Activated T-helper 1 cell treated with anti-CD3 and anti-CD28 coated beads, Interleukin-12 subunit alpha, Interleukin-12 subunit beta, Interleukin-2, Interleukin-4 antibody, amounts not matched to agents 30 ng/mL and 10 ng/mL and 1 ng/mL, durations not matched to agents 14 hours and 24 hours and 36 hours (primary cell): ENCODE results near the gene RAB9B. TPM values are rescaled to one million over a fixed set of nuclear protein-coding genes. Genes with fewer than 3 reads are reported as not detected.
A peak's percentile ranks its signal among the peaks of the same experiment; 100 is the strongest.

ENCODE experiments used
- DNase-seq: peaks from one replicate; pipeline ENCODE4 v3.0.0; 2021; ENCODE audit warnings: low spot score
- H3K27ac Mint-ChIP-seq: one replicate; pipeline ENCODE4 v1.8.0; 2021; ENCODE audit warnings: mild to moderate bottlenecking, mixed read lengths
- H3K27me3 Mint-ChIP-seq: one replicate; pipeline ENCODE4 v1.8.0; 2022; ENCODE audit warnings: mild to moderate bottlenecking, moderate library complexity, mixed read lengths; ENCODE audit not compliant: insufficient read depth
- H3K36me3 Mint-ChIP-seq: one replicate; pipeline ENCODE4 v1.8.0; 2021; ENCODE audit warnings: low read depth, mixed read lengths
- H3K4me1 Mint-ChIP-seq: one replicate; pipeline ENCODE4 v1.8.0; 2021; ENCODE audit warnings: low read depth, mixed read lengths
- H3K4me3 Mint-ChIP-seq: one replicate; pipeline ENCODE4 v1.8.0; 2021; ENCODE audit warnings: mild to moderate bottlenecking, moderate library complexity, mixed read lengths
- H3K9me3 Mint-ChIP-seq: one replicate; pipeline ENCODE4 v1.8.0; 2021; ENCODE audit warnings: mixed read lengths
- intact Hi-C: fragments of 100-400 bp; cut with micrococcal nuclease; formaldehyde crosslinking; loops from one replicate; pipeline ENCODE4 v1.15.1; 2024
- total RNA-seq: library from RNA; stranded (reverse); gene quantifications from 2 replicates; pipeline ENCODE4 v1.2.3, GENCODE V29; 2022

Gene RAB9B
- total RNA-seq = 0.18 and 0.37 TPM in 2 replicates

- intact Hi-C loops = no loop called here
Measured at GRCh38 chrX:103831803-103832544, at the start of gene RAB9B. Gene RAB9B, minus strand, starts transcription at chrX:103832257. Its CDS starts 6,473 bp downstream, at chrX:103825784.

GRCh38 chrX:103879339-103879738, 47.3 kb upstream of the RAB9B start:
- Mint-ChIP-seq H3K4me1 (no peaks in the 10 kb centered on the region), H3K27ac (no peak overlapping the region), H3K27me3 (no peaks in the 10 kb centered on the region), H3K4me3 (no peak overlapping the region), H3K9me3 (no peaks in the 10 kb centered on the region), H3K36me3 (no peaks in the 10 kb centered on the region)
- intact Hi-C loops = no loop called here
- DNase-seq = no peak

More at GRCh38 chrX:103831803-103832544, at the start of gene RAB9B:
- Mint-ChIP-seq H3K4me1 (peaks cover 4% of the 10 kb centered on the region), H3K27me3 (peaks cover 11% of the 10 kb centered on the region), H3K9me3 (no peaks in the 10 kb centered on the region), H3K36me3 (peaks cover 1% of the 10 kb centered on the region), H3K27ac (peak within 1 kb of the TSS; percentile 78), H3K4me3 (peak within 1 kb of the TSS; percentile 85)
- peak; percentile 21 for DNase-seq

- Mint-ChIP-seq H3K27me3 (no peaks in the 10 kb centered on the region), H3K27ac (no peak overlapping the region), H3K36me3 (no peaks in the 10 kb centered on the region), H3K9me3 (no peaks in the 10 kb centered on the region), H3K4me1 (no peaks in the 10 kb centered on the region), H3K4me3 (no peak overlapping the region)
- no peak for DNase-seq
- intact Hi-C loops = no loop called here
Measured at GRCh38 chrX:103878466-103879122, 46.5 kb upstream of the RAB9B start.

GRCh38 chrX:103877571-103877970, 45.5 kb upstream of the RAB9B start:
- DNase-seq = no peak
- Mint-ChIP-seq H3K4me3 (no peak overlapping the region), H3K9me3 (no peaks in the 10 kb centered on the region), H3K27me3 (no peaks in the 10 kb centered on the region), H3K4me1 (no peaks in the 10 kb centered on the region), H3K36me3 (no peaks in the 10 kb centered on the region), H3K27ac (no peak overlapping the region)
- intact Hi-C loops = no loop called here

GRCh38 chrX:103864886-103865534, 33.0 kb upstream of the RAB9B start:
- intact Hi-C loops = no loop called here
- no peak for DNase-seq
- Mint-ChIP-seq H3K4me1 (no peaks in the 10 kb centered on the region), H3K27ac (no peak overlapping the region), H3K9me3 (no peaks in the 10 kb centered on the region), H3K36me3 (no peaks in the 10 kb centered on the region), H3K4me3 (no peak overlapping the region), H3K27me3 (peaks cover 2% of the 10 kb centered on the region)

- Mint-ChIP-seq H3K4me1 (no peaks in the 10 kb centered on the region), H3K27me3 (no peaks in the 10 kb centered on the region), H3K9me3 (no peaks in the 10 kb centered on the region), H3K27ac (no peak overlapping the region), H3K36me3 (no peaks in the 10 kb centered on the region), H3K4me3 (no peak overlapping the region)
- DNase-seq = no peak
- intact Hi-C loops = no loop called here
Measured at GRCh38 chrX:103864149-103864548, 32.1 kb upstream of the RAB9B start.

GRCh38 chrX:103861200-103861599, 29.1 kb upstream of the RAB9B start:
- DNase-seq = no peak
- Mint-ChIP-seq H3K4me1 (no peaks in the 10 kb centered on the region), H3K27ac (no peak overlapping the region), H3K9me3 (no peaks in the 10 kb centered on the region), H3K27me3 (peaks cover 2% of the 10 kb centered on the region), H3K36me3 (no peaks in the 10 kb centered on the region), H3K4me3 (no peak overlapping the region)
- intact Hi-C loops = no loop called here

- intact Hi-C loops = no loop called here
- no peaks in the 10 kb centered on the region for H3K36me3 Mint-ChIP-seq
- DNase-seq = no peak
- H3K27ac Mint-ChIP-seq = no peak overlapping the region
- no peaks in the 10 kb centered on the region for H3K9me3 Mint-ChIP-seq
- H3K27me3 Mint-ChIP-seq = peaks cover 4% of the 10 kb centered on the region
- H3K4me1 Mint-ChIP-seq = peaks cover 7% of the 10 kb centered on the region
- H3K4me3 Mint-ChIP-seq = no peak overlapping the region
Measured at GRCh38 chrX:103849558-103849957, 17.5 kb upstream of the RAB9B start.

- Mint-ChIP-seq H3K4me1 (peaks cover 7% of the 10 kb centered on the region), H3K9me3 (no peaks in the 10 kb centered on the region), H3K36me3 (no peaks in the 10 kb centered on the region), H3K27ac (no peak overlapping the region), H3K4me3 (no peak overlapping the region), H3K27me3 (peaks cover 7% of the 10 kb centered on the region)
- intact Hi-C loops = no loop called here
- no peak for DNase-seq
Measured at GRCh38 chrX:103847174-103847870, 15.3 kb upstream of the RAB9B start.

- Mint-ChIP-seq H3K36me3 (no peaks in the 10 kb centered on the region), H3K4me3 (no peak overlapping the region), H3K27ac (no peak overlapping the region), H3K27me3 (peaks cover 7% of the 10 kb centered on the region), H3K9me3 (no peaks in the 10 kb centered on the region), H3K4me1 (peaks cover 7% of the 10 kb centered on the region)
- intact Hi-C loops = no loop called here
- no peak for DNase-seq
Measured at GRCh38 chrX:103846386-103846785, 14.3 kb upstream of the RAB9B start.

GRCh38 chrX:103845165-103845653, 13.2 kb upstream of the RAB9B start:
- peak; percentile 3 for DNase-seq

GRCh38 chrX:103839404-103839803, 7.3 kb upstream of the RAB9B start:
- Mint-ChIP-seq H3K27me3 (peaks cover 7% of the 10 kb centered on the region), H3K4me1 (no peaks in the 10 kb centered on the region), H3K4me3 (no peak overlapping the region), H3K9me3 (peaks cover 9% of the 10 kb centered on the region), H3K27ac (no peak overlapping the region), H3K36me3 (no peaks in the 10 kb centered on the region)
- no peak for DNase-seq
- intact Hi-C loops = no loop called here

More at GRCh38 chrX:103845165-103845653, 13.2 kb upstream of the RAB9B start:
- intact Hi-C loops = loop anchor here (1.0 kb wide), 3 partner anchors 96 to 291 kb away; partner anchors contain the start of gene ZCCHC18
- Mint-ChIP-seq H3K4me3 (no peak overlapping the region), H3K27ac (no peak overlapping the region), H3K9me3 (no peaks in the 10 kb centered on the region), H3K36me3 (no peaks in the 10 kb centered on the region), H3K4me1 (peaks cover 7% of the 10 kb centered on the region), H3K27me3 (peaks cover 7% of the 10 kb centered on the region)
